Prostate gland (tissue), 2 donors: Measurements from ENCODE around the gene ASB8.

Experiments
- CTCF ChIP-seq, 4 experiments: fragments of 200-600 bp in 2 of 4; fragments of 450-650 bp in 2 of 4; sonication (generic) in 2 of 4; IDR thresholded peaks; 1 replicate in 3 of 4; 2 replicates in 1 of 4; pipeline ENCODE4 v1.5.1; 2016 to 2019; ENCODE audit warnings: antibody characterized with exemption in 4 of 4, mild to moderate bottlenecking in 2 of 4, moderate library complexity in 2 of 4
- POLR2AphosphoS5 ChIP-seq: sonication (generic); formaldehyde crosslinking; IDR thresholded peaks from one replicate; pipeline ENCODE4 v1.6.1; 2017; ENCODE audit warnings: antibody characterized with exemption

- TF ChIP-seq CTCF (IDR thresholded peaks at IDR 0.05): no peak
- TF ChIP-seq POLR2AphosphoS5: no peak
Observed at GRCh38 chr12:48187916-48188695, 30.8 kb upstream of the ASB8 start.
